Measurements from ENCODE around the gene MCM5.

The MCM5 gene

DNA sequence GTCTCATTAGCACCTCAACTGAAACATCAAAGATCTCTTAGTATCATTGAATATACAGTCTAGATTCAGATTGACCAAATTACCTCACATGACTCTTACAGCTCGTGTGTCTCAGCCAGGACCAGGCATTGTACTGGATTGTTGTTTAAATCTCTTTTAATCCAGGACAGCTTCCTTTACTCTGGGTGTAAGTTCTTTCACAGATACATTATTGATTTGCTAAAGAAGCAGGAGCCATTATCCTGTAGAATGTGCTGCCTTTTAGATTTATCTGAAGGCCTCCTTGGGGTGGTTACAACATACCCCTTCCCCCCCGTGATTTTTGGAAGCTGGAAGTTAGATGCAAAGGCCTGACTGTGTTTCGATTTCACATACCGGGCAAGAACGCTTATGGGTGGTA is 4.2 kb downstream of the MCM5 start:
- DNase-seq: no peak

DNA sequence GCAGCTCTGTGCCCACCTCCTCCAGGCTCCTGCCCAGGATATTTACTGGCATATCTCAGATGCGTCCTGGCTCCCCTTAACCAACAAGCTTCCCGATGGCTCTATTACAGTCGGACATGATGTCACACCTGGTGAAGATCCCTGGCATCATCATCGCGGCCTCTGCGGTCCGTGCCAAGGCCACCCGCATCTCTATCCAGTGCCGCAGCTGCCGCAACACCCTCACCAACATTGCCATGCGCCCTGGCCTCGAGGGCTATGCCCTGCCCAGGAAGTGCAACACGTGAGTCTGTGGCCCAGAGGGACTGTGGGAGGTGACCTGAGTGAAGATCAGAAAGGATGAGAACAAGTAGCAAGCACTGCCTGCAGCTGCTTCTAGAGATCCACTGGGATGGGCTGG is 6.5 kb downstream of the MCM5 start:
- DNase-seq: no peak

DNA sequence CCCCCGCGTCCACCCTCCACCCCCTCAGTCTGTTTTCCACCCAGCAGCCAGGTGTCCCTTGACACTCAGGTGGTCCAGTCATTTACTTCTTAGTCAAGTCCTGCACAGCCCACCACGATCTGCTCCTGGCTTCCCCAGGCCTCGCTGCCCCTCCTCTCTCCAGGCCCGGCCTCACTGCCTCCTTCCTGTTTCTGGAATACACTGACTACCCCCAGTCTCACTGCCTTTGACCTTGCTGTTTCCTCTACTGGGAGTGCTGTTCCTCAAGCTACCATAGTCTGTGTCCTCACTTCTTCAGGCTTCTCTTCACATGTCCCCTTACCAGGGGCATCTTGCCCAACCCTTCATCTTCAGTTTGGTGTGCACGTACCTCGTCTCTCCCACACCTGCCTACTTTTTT is 7.4 kb downstream of the MCM5 start:
- DNase-seq: no peak

DNA sequence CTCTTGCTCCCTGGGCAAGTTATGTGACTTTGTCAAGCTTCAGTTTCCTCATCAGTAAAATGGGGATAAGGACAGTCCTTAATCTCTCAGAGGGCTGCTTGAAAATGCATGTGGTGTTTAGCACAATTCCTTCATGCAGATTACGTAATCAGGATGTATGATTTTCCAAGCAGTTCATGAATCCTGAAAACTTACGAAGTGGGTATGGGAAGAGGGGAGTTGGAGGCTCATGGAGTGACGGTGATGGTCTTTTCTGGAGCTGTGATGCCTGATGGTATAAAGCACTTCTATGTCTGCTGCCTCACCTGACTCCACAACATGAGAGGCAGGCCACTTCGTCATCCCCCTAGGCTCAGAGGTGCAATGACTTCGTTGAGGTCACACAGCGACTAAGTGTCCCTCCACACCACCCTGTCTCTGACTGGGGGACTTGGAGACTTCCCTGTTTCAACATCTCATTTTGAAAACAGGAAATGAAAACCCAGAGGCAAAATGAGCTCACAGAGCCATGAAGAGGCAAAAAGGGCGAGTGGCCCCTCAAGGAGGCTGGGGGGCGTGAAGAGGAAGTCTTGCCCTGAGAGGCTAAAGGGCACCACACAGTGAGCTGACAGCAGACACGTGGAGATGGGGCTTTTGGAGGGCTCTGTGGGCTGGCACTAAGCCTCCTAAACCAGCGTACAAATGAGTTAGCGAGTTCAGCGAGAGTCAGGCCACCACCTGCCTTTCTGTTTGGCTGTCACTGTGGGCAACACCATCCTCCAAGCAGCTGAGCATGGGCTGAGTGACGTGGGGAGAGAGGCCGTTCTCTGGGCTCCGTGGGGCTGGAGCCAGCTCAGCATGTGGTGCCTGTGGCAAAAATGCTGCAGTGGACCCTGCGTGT is 10.1 kb downstream of the MCM5 start:
- DNase-seq: peak; percentile 88

DNA sequence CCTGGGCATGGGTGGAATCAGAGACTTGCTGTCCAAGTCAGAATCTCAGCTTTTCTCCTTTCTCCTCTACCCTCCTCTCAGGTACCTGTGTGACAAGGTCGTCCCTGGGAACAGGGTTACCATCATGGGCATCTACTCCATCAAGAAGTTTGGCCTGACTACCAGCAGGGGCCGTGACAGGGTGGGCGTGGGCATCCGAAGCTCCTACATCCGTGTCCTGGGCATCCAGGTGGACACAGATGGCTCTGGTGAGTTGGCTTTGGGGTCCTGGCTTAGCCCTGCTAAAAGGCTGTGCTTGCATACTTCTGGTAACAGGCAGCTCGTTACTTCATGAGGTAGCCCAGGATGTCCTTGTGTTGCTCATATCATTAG is 10.7 kb downstream of the MCM5 start:
- DNase-seq: no peak

DNA sequence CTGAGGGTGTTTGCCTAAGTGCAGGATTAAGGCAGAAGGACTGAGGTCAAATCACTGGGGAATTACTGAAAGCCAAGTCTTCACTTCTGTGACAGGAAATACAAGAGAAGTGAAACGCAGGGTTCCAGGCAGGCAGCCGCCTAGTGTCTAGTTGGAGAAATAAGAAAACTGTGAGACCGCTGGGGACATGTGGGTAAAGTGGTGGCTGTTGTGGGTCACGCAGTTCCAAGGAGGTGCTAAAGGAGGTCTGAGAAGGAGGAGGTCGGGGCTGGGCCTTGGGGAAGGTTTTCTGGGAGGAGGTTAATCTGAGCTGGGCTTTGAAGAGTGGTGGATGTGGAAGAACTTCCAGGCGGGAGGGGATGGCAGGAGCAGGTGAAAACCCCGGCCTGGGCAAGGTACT is 11.2 kb downstream of the MCM5 start:
- no peak for DNase-seq

DNA sequence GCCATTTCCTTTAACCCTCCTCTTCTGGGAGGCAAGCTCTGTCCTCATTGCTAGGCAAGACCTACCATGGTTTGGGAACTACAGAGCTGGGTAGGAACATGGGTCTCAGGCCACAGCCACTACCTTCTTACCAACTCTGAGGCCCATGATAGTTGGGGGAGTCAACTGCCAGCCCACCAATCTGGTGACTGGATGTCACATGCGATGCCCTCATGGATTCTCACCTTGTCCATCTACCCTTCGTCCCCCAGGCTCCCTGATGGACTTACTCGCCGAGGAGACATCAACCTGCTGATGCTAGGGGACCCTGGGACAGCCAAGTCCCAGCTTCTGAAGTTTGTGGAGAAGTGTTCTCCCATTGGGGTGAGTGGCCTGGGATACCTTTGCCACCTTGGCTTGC is 13.7 kb downstream of the MCM5 start:
- no peak for DNase-seq

DNA sequence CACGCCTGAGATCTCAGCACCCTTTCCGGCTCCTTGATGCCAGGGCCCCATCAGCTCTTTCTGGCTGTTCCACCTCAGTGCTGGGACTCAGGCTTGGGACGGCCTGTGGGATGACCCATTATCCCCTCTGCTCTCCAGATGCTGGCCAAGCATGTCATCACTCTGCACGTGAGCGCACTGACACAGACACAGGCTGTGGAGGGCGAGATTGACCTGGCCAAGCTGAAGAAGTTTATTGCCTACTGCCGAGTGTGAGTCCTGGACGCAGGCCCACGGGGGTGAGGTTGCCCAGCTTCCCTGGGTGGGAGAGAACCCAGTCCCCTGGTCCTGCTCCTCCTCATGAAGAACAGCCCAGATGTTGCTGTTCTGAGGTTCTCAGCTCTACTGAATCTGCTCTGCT is 17.7 kb downstream of the MCM5 start:
- no peak for DNase-seq

DNA sequence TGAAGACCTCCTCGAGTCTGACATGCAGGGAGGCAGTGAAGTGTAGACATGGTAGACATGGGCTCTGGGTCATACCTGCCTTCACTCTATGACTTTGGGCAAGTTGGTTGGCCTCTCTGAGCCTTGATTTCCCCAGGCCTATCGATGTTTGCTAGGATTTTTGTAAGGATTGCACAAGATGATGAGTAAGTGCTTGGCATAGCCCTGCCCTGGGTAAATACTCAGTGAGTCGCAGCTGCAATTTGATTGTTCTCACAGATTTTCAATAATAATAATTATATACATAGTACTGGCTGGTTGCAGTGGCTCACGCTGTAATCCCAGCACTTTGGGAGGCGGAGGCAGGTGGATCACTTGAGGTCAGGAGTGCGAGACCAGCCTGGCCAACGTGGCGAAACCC is 18.1 kb downstream of the MCM5 start:
- DNase-seq: no peak

DNA sequence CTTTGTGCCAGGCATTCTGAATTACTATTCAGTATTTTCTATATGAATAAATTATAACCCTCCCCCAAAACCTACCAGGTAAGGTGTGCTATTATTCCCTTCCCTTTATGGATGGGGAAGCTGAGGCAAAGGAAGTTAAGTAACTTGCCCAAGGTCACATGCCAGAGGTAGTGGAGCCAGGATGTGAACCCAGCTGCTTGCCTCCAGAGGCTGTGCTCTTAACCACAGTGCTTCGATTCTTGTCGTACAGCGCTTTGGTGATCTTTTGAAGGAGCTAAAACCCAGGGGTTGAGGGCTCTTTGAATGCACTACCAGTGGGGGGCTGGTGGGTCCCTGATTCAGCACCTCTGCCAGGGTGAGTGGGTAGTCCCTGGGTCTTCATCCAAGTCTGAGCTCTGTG is 18.8 kb downstream of the MCM5 start:
- no peak for DNase-seq

DNA sequence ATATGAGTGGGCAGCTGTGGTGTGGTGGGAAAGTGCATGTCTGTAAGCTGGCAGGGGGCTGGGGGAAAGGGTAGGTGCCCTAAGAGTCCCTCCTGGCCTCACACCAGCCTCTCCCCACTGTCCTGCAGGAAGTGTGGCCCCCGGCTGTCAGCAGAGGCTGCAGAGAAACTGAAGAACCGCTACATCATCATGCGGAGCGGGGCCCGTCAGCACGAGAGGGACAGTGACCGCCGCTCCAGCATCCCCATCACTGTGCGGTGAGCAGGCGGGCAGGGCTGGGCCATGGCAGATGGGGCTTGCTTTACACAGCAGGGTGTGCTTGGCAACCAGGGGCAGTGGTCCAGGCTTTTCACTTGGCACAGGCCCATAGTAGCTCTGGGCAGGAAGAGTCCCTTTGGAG is 19.8 kb downstream of the MCM5 start:
- no peak for DNase-seq

DNA sequence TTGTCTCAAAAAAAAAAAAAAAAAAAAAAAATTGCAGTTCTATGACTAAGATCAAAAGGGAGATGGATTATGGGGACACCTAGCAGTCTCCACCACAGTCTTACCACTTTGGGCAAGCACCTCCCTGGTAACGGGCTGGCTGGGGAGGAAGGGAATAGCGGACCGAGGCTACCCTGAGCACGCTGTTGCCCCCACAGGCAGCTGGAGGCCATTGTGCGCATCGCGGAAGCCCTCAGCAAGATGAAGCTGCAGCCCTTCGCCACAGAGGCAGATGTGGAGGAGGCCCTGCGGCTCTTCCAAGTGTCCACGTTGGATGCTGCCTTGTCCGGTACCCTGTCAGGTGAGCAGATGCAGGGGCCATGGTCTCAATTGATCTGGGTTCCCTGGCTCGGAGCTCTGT is 21.2 kb downstream of the MCM5 start:
- DNase-seq: no peak

DNA sequence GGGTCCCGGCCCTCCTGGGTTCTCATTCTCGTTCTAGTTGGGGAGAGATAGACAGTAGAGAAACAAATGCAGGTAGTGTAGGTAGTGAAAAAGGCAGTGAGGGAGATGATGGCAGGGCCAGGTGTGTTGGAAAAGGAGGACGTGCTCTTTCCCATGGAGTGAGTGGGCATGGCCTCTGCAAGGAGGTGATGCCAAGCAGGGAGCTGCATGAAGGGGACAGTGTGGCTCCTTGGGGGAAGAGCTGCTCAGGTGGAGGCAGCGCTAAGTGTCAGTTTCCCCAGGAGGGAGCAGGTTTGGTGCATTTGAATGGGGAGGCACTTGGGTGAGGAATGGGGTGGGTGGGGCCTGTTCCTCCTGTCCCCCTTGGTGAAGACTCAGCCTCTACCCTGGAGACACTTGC is 22.2 kb downstream of the MCM5 start:
- no peak for DNase-seq

DNA sequence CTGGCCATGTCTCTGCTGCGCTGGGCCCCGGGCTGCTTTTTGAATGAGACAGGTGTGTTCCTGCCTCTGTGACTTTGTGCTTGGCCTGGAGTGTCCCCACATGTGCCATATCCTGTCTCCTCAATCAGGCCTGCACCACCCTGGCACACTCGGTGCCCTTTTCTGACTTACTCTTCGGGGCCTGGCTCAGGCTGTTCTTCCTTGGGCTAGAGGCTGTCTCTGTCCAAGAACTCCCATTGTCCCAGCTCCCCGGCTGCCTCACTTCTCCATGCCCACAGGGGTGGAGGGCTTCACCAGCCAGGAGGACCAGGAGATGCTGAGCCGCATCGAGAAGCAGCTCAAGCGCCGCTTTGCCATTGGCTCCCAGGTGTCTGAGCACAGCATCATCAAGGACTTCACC is 23.0 kb downstream of the MCM5 start:
- no peak for DNase-seq

DNA sequence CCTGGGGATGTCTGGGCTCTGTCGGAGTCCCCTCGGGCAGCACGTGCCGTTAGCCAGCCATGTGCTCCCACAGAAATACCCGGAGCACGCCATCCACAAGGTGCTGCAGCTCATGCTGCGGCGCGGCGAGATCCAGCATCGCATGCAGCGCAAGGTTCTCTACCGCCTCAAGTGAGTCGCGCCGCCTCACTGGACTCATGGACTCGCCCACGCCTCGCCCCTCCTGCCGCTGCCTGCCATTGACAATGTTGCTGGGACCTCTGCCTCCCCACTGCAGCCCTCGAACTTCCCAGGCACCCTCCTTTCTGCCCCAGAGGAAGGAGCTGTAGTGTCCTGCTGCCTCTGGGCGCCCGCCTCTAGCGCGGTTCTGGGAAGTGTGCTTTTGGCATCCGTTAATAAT is 24.1 kb downstream of the MCM5 start:
- DNase-seq: no peak

DNA sequence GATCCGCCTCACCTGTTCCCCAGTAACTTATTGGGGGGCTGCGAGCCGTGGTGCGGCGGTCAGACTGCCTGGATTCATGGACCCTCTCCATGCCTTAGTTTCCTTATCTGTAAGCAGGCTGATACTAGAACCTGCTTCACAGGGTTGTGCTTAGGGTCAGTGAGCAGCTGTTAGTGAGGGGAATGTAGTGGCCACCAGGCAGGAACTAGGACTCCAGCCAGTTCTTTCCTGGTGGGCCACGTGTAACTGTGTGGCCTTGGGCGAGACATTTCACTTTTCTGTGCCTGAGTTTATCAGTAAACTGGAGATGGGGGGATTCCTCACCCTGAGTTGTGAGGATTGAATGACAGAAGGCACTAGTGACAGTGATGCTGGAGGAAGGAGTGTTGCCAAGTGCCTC is 24.8 kb downstream of the MCM5 start:
- DNase-seq: no peak

DNA sequence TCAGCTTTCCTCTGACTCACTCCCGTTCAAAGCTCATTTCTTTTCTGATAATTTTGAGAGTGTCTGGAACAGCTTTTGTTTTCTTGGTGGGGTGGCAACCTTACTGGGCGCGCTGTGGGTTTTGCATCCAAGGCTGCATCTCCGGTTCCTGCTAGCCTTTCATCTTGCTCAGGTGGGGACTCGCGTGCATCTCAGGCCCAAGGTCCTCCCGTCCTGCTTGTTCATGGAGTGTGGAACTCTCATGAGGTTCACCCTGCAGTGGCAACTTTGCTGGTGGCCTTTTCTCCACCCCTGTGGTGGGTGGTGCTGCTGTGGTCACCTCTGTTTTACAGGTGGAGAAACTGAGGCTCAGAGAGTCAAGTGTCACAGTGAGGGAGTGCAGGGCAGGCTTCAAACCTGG is 25.6 kb downstream of the MCM5 start:
- no peak for DNase-seq

DNA sequence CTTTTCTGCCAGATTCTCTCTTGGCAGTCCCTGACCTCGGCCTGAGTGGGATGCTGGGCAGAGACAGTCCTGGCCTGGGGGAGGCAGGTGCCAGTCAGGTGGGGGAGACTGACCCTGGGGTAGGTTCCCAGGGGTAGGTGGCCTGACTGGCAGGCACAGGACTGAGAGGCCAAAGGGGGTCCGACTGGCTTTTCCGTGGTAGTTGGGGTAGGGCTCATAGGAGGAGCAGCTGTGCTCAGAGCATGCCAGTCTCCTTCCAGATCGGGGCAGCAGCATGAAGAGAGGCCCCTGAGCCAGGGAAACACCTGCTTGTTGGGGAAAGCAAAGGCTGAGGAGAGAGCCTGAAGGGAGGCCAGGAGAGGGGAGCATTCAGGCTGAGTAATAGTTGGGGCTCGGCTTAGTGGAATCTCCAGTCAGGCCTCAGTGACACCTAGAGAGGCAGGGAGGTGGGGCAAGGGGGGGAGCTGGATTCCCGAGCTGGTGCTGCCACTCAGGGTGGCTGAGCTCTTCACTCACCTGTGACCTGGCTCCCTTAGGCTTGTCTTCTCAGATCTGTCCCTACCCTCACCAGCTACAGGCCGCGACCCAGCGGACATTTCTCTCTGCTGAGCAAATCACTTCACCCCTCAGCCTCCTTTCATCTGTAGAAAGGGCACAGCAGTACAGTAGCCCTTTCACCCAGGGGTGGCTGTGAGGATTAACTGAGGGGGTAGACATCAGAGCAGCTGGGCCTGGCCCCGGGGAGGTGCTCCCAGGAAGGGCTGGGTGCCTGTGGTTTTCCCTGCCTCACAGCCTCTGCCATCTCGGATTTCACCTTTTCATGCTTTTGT is 26.2 kb downstream of the MCM5 start:
- DNase-seq: no peak

DNA sequence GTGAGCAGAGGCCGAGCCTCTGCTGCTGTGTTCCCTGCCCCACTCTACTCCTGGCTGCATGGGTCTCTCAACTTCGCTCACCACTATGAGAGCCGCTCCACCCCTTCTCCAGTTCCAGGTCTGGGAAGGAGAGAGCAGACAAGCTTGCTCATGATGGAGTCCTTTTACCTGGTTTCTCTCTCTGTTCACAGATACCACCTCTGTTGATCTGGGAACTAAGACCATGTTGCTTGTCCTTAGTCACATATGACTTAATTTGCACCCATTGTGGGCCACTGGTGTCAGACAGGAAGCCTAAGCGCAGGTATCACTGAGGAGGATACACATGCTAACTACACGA is 26.8 kb downstream of the MCM5 start:
- no peak for DNase-seq

DNA sequence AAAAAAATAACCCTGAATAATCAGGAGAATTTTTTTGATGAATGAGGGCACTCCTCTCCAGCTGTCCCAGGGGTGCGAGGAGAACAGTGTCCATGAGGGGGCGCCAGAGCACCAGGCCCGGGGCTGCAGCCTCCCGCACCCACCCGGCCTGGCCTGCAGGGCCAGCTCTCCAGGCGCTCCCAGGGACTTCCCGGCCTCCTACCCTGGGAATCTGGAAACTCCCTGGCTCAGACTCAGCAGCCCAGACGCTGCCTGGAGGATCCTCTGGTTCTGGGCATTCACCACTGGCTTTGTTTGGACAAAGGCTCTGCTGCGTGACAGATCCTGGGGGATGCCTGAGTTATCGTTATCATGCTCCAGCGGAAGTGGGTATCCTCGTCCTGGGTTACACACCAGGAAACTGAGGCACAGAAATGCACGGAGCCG is 31.0 kb downstream of the MCM5 start:
- peak; percentile 79 for DNase-seq

DNA sequence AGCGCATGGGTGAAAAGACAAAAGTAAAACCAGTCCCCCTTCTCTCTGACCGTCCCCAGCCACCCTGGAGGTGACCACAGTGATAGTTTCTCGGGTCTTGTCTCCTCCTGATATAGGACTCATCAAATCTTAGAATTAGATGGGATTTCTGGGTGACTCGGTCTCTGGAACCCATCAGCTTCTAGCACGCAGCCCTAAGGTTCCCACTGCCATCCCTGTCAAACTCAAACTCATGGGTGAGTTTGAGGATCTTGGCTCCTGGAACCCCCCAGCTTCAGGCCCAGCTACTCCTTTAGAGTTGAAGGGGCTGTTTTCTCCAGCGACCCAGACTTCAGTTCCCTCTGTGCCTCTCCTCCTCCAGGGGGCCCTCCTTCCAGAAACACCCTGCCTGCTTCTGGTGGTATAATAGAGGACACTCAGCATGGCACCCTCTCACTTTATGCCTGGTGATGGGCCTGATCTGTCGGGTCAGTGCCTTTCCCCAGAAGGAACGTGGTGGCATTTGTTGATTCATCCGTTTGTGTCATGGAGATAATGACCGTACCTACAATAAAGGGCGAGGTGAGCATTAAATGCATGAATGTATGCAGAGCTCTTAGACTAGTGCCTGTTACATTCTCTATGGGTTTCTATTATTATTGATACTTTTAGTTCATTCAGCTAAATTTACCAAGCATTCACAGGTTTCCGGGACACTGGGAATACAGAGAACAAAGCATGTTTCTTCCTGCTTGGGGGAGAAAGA is 31.7 kb downstream of the MCM5 start:
- no peak for DNase-seq

DNA sequence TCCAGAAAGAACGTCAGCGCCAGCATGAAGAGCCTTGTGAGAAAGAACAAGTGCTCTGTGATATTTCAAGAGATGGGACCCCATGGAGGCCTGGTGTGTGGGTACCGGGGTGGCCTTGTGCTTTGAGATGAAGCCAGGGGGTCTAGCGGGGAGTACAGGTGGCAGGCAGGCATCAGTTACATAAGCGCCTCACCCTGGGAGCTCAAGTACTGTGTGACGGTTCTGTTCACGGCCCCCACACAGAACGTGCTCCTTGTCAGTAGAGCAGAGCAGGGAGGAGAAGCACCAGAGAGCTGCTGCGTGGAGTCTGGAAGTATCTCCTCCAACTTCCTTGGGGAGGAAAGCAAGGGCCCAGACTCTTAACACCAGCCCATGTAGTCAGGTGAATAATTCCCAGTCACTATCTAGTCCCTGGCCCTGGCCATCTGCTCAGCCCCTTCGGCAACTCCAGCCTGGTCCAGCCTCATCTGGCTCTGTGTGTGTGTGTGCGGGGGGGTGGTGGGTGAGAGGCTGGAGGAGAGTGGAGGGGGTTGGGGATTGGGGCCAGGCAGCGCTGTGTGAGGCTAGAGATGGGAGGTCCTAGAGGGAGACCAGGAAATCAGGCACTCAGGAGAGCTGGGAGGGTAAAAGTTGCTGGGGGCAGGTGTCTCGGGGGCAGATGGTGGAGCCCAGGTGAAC is 32.4 kb downstream of the MCM5 start:
- DNase-seq: no peak

DNA sequence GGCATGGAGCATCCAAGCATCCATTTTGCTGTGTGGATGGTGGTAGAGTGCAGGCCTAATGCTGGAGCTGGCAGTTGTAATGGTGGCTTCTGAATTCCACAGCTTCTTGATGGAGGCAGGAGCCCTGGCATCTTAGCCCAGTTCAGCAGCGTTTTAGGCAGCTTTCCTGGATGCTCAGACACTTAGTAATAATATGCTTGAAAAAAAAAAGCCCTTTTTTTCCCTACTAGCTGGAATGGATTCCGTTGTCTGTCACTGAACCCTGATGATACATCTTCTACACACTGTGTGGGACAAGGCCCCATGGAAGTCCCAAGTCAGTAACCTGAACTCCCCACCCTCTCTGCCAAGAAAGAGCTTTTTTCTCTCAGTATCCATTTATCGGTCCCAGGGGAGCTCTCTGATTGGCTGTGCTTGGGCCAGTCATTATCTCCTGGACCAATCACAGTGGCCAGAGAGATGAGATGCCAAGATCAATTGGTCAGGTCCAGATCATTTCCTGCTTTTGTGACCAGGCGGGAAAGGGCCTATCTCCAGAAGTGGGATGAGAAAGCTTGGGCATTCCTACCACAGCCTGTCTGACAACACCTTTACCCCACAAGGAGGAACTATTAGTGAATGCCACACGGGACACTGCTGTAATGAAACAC is 34.2 kb downstream of the MCM5 start:
- no peak for DNase-seq

Data from hematopoietic multipotent progenitor cell treated with erythropoietin and hydrocortisone succinate and interleukin-3 and kit ligand, for 4 days (in vitro differentiated cells).